ENCODE data around the gene HPSE2. TPM values are rescaled to one million over a fixed set of nuclear protein-coding genes. Genes with fewer than 3 reads are reported as not detected.

The HPSE2 gene
- total RNA-seq, 1 experiment from 2014 or later: 0.20 TPM

- no peak overlapping the region for H3K14ac ChIP-seq (ENCODE audit: insufficient read depth, low read length)
- no peak overlapping the region for H4K8ac ChIP-seq (replicated peaks; ENCODE audit: insufficient read length, low read depth, low read length)
- H3K79me2 ChIP-seq (ENCODE audit: insufficient read depth, low read length): no peaks in the 10 kb centered on the region
- H3K4ac ChIP-seq (ENCODE audit: low read depth, low read length): no peak overlapping the region
- peak overlapping the region in 2 of 3 experiments; percentile 11 to 71; a peak in 4 of 7 replicates for H3K27ac Mint-ChIP-seq
- H2AFZ ChIP-seq (ENCODE audit: low read length): no peak overlapping the region
- H3K27me3 ChIP-seq (ENCODE audit: insufficient read depth, low read length): no peaks in the 10 kb centered on the region
- H2BK120ac ChIP-seq (ENCODE audit: low read depth, low read length, poor library complexity, severe bottlenecking): no peak overlapping the region
- no peak overlapping the region for H2BK5ac ChIP-seq (ENCODE audit: insufficient read length, low read length)
- no peak overlapping the region for H3K27ac ChIP-seq (ENCODE audit: insufficient read length, low read depth, low read length)
- no peak overlapping the region for H2BK20ac ChIP-seq (ENCODE audit: low read depth, low read length, poor library complexity, severe bottlenecking)
- no peak overlapping the region for H3K4me2 ChIP-seq (ENCODE audit: insufficient read depth, insufficient read length, low read length)
- H2BK15ac ChIP-seq (ENCODE audit: low read depth, low read length): no peak overlapping the region
- H3K36me3 Mint-ChIP-seq (ENCODE audit: insufficient read depth in 1 of 3, low read depth in 3 of 3): peaks cover 0 to 2% (median 0%) of the 10 kb centered on the region in 3 experiments; a peak in 1 of 7 replicates
- no peak overlapping the region for H3T11ph ChIP-seq (ENCODE audit: low read length)
- H3K9me3 ChIP-seq (ENCODE audit: control insufficient read depth, low read depth, low read length): no peaks in the 10 kb centered on the region
- H3K4me1 Mint-ChIP-seq: peaks cover 29 to 40% of the 10 kb centered on the region in 2 experiments
- no peak overlapping the region for H2BK12ac ChIP-seq (ENCODE audit: insufficient read length, low read depth, low read length)
- no peak overlapping the region for H3K4me3 Mint-ChIP-seq
- DNase-seq: no peak
- no peak overlapping the region for H3K23ac ChIP-seq (ENCODE audit: insufficient read length, low read depth, low read length)
- H3K4me1 ChIP-seq (ENCODE audit: insufficient read depth, low read length): peaks cover 6% of the 10 kb centered on the region; the same call in 1 of the 2 replicates
- peaks cover 0 to 5% of the 10 kb centered on the region in 2 experiments; a peak in 1 of 5 replicates for H3K9me3 Mint-ChIP-seq
- no peak overlapping the region for H3K56ac ChIP-seq (ENCODE audit: insufficient read length, low read depth, low read length)
- no peak overlapping the region for H4K91ac ChIP-seq (ENCODE audit: insufficient read length, low read depth, low read length)
- no CpG with 5 or more reads among the region's 2 CpGs for WGBS (ENCODE audit: extremely low coverage, insufficient read length, low lambda C conversion rate)
- H3K79me1 ChIP-seq (ENCODE audit: insufficient read depth, low read depth, low read length, poor library complexity, severe bottlenecking): no peaks in the 10 kb centered on the region
- no peaks in the 10 kb centered on the region for H3K27me3 Mint-ChIP-seq (ENCODE audit: low read depth)
- H3K18ac ChIP-seq (ENCODE audit: insufficient read length, low read depth, low read length): no peak overlapping the region
- no peak overlapping the region for H2AK5ac ChIP-seq (ENCODE audit: insufficient read length, low read length)
- no peaks in the 10 kb centered on the region for H3K23me2 ChIP-seq (ENCODE audit: insufficient read length, low read depth, low read length, poor library complexity, severe bottlenecking)
- no peak overlapping the region for H3K9ac ChIP-seq (ENCODE audit: extremely low read depth, insufficient read length, low read length)
- H4K5ac ChIP-seq (ENCODE audit: insufficient read length, low read depth, low read length): no peak overlapping the region
- TF ChIP-seq CTCF (conservative IDR thresholded peaks at IDR 0.05): no peak
- H4K20me1 ChIP-seq (ENCODE audit: control insufficient read depth, insufficient read depth, insufficient read length): no peaks in the 10 kb centered on the region
Measured at GRCh38 chr10:98620503-98620902, 615.1 kb downstream of the HPSE2 start.
